Endothelial cell of umbilical vein (primary cell): Measurements from ENCODE around the gene PKN1.

Experiments
- CTCF ChIP-seq, 2 donors: IDR thresholded peaks; 1 replicate in 1 of 2; 2 replicates in 1 of 2; pipeline ENCODE4 v1.5.1; 2011; ENCODE audit warnings: low read length in 2 of 2, mild to moderate bottlenecking in 2 of 2, moderate library complexity in 2 of 2, control low read depth in 1 of 2, inconsistent platforms in 1 of 2, low read depth in 1 of 2; ENCODE audit not compliant: insufficient read depth in 1 of 2; ENCODE audit errors: extremely low read depth in 1 of 2
- GATA2 ChIP-seq: IDR thresholded peaks from 2 replicates; pipeline ENCODE4 v1.7.0; 2011; ENCODE audit warnings: low read depth, mild to moderate bottlenecking, moderate library complexity, mixed read lengths, low read length; ENCODE audit not compliant: insufficient read length, insufficient read depth
- POLR2A ChIP-seq: IDR thresholded peaks from 2 replicates; pipeline ENCODE4 v1.6.1; 2012; ENCODE audit warnings: low read depth, mild to moderate bottlenecking, control low read depth, low read length
- POLR2AphosphoS5 ChIP-seq: IDR thresholded peaks from 2 replicates; pipeline ENCODE4 v1.6.1; 2012; ENCODE audit warnings: low read depth, mild to moderate bottlenecking, control low read depth, low read length, moderate library complexity; ENCODE audit not compliant: insufficient read depth

DNA sequence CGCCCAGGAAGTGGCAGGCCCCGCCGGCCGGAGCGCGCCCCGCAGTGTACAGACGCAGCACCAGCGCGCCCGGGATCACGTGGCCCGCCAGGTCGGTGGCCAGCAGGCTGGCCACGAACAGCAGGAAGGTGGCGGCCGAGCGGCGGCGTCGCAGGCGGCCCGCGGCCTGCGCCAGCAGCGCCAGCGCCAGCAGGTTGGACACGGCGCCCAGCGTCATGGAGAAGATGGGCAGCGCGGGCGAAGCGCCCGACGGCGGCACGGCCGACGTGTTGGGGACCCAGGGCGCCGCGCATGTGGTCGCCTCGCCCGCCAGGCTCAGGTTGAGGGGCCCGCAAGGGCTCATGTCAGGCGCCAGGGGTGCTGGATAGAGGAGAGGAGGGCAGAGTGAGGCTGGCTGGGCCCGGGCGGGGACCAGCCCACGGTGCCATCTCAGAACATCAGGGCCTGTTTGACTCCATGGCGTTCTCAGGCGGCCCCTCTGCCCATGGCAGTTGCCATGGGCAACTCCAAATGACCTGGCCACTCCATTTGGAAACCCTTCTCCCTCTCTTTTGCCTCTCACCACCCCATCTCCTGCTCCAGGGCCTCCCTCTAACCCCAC, 41.0 kb downstream of the PKN1 start:
- no peak for TF ChIP-seq POLR2A
- TF ChIP-seq CTCF (IDR thresholded peaks at IDR 0.05; ENCODE audit: extremely low read depth in 1 of 2, insufficient read depth in 1 of 2, low read depth in 1 of 2, low read length in 2 of 2) = no peak
- TF ChIP-seq POLR2AphosphoS5 = no peak
- no peak for TF ChIP-seq GATA2
